ENCODE results near the gene HNRNPUL1. TPM values are rescaled to one million over a fixed set of nuclear protein-coding genes. Genes with fewer than 3 reads are reported as not detected.

The HNRNPUL1 gene
- total and polyA plus RNA-seq, 9 of the 15 experiments (the other 6 are each of a cell fraction or from before 2014, with no cell fraction given) = 7.3 to 211 (median 85.0) TPM

- TF ChIP-seq HBP1 (CRISPR knock-in tag; IDR thresholded peaks at IDR 0.05) (no peak), FOXP1 (CRISPR knock-in tag; IDR thresholded peaks at IDR 0.05) (peak; percentile 51; the same call in 1 of the 2 replicates), GTF2A2 (tag; IDR thresholded peaks at IDR 0.05) (no peak), ZNF717 (CRISPR knock-in tag; IDR thresholded peaks at IDR 0.05) (no peak), ID3 (CRISPR knock-in tag; IDR thresholded peaks at IDR 0.05) (no peak), ID3 (tag; IDR thresholded peaks at IDR 0.05) (no peak), POLR2G (IDR thresholded peaks at IDR 0.05; ENCODE audit: low read depth, low read length) (peak; percentile 48; the same call in 1 of the 2 replicates), RBFOX2 (IDR thresholded peaks at IDR 0.05; ENCODE audit: low read depth, low read length) (0 out of 2 replicates have a peak, but pooled peaks have one; percentile 2), ZBTB11 (CRISPR knock-in tag; IDR thresholded peaks at IDR 0.05) (0 out of 6 replicates have a peak, but pooled peaks of 1 of the 3 experiments have one; percentile 12)
These were observed 58.3 kb downstream of the HNRNPUL1 start (continued) for GRCh38 chr19:41322451-41322850.

All from K562 (cell line).